ENCODE results near the gene DMAC1.

DMAC1 gene, protein sequence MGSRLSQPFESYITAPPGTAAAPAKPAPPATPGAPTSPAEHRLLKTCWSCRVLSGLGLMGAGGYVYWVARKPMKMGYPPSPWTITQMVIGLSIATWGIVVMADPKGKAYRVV

DNA sequence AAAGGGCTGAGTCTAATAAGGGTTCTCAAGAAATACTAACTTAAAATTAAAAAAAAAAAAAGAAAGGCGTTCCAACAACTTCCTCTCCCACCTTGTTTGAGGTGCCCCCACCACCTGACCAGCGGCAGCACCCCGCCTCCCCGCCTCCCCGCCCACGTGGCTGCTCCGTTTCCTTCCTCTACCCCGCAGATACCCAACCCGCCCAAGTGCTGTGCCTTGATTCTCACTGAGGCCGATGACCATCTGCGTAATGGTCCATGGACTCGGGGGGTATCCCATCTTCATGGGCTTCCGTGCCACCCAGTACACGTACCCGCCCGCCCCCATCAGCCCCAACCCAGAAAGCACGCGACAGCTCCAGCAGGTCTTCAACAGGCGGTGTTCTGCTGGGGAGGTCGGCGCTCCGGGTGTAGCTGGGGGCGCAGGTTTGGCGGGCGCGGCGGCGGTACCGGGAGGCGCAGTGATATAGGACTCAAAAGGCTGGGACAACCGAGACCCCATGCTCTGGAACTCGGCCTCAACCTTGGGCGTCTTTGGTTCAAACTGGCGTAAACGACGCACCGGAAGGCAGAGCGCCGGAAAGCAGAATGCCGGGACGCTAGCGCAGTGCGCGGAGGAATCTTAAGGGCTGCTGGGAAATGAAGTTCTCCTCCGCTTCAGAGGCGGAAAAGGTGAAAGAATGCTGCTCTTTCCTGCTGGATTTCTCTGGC is at the start of gene DMAC1:
TSS of gene DMAC1 (minus strand) at position 545 of the 710 bp plus-strand sequence. CDS start at position 501, 44 bp downstream.
- no peak for TF ChIP-seq ZNF274 (IDR thresholded peaks at IDR 0.05; ENCODE audit: low read depth, low read length)
- peak within 1 kb of the TSS; percentile 66 for H3K4me3 ChIP-seq (ENCODE audit: low read length)

GRCh38 chr9:7849362-7849761 is 49.8 kb upstream of the DMAC1 start:
- no peak overlapping the region for H3K4me3 ChIP-seq (ENCODE audit: low read length)
- no peak for TF ChIP-seq ZNF274 (IDR thresholded peaks at IDR 0.05; ENCODE audit: low read depth, low read length)

- H3K4me3 ChIP-seq (ENCODE audit: low read length) = no peak overlapping the region
- TF ChIP-seq ZNF274 (IDR thresholded peaks at IDR 0.05; ENCODE audit: low read depth, low read length) = no peak
Measured at GRCh38 chr9:7848498-7848897, 48.9 kb upstream of the DMAC1 start.

DNA sequence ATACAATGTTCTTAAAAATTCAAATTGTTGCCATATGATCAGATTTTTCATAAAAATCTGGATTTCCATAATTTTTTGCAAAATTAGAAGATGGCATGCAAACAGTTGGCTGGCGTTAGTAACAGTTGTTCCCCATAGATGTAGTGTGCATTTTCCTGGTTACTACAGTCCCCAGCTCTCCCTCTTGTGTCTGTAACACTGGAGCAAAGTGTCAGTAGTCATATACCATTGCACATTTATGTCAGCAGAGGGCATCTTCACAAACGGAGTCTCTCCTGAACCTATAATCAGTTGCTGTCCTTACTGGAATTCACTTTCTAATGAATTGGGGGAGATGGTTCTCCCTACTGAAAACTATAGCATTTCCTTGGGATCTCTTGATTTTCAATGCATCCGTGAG is 44.7 kb upstream of the DMAC1 start:
- H3K4me3 ChIP-seq (ENCODE audit: low read length) = no peak overlapping the region

DNA sequence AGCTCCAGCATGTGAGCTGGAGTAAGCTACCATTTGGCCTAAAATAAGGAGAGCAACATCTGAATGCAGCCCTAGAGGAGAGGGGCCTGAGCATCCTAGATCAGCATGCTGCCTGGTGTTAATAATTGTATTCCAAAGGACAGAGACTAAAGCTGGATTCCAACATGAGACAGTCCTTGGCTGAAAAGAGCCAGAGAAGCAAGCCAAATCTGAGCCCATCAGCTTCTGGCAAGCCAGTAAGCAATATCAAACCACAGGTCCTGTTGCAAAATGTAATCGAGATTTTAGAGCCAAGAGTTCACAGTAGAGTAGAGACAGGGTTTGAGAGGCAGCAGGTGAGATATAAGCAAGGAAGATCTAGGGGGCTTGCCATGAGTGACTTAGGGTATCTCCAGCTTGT is 42.3 kb upstream of the DMAC1 start:
- H3K4me3 ChIP-seq (ENCODE audit: low read length) = no peak overlapping the region
- no peak for TF ChIP-seq ZNF274 (IDR thresholded peaks at IDR 0.05; ENCODE audit: low read depth, low read length)

More for the DNA sequence above, 44.7 kb upstream of the DMAC1 start:
- no peak for TF ChIP-seq ZNF274 (IDR thresholded peaks at IDR 0.05; ENCODE audit: low read depth, low read length)

- TF ChIP-seq ZNF274 (IDR thresholded peaks at IDR 0.05; ENCODE audit: low read depth, low read length) = no peak
- no peak overlapping the region for H3K4me3 ChIP-seq (ENCODE audit: low read length)
Measured at GRCh38 chr9:7834531-7834930, 35.0 kb upstream of the DMAC1 start.

GRCh38 chr9:7828334-7828733 is 28.8 kb upstream of the DMAC1 start:
- TF ChIP-seq ZNF274 (IDR thresholded peaks at IDR 0.05; ENCODE audit: low read depth, low read length) = no peak
- H3K4me3 ChIP-seq (ENCODE audit: low read length) = no peak overlapping the region

- no peak for TF ChIP-seq ZNF274 (IDR thresholded peaks at IDR 0.05; ENCODE audit: low read depth, low read length)
- no peak overlapping the region for H3K4me3 ChIP-seq (ENCODE audit: low read length)
Measured at GRCh38 chr9:7827792-7828191, 28.2 kb upstream of the DMAC1 start.

DNA sequence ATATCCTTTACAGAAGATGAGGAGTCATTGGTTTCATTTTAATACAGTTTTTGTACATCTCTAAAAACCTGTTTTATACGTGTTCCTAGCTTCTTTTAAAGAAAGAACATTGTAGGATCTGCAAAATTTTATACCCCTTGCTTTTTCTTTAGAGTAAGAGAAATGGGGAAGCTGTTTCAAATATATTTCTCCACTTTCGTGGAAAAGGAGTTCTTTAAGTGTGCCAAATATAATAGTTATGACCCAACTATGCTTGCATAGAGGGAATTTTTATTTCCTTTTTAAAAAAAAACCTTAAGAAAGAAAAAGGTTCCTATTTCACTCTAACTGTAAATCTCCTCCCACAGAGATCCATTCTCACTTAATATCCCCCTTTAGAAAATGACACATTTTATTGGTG is 27.5 kb upstream of the DMAC1 start:
- no peak for TF ChIP-seq ZNF274 (IDR thresholded peaks at IDR 0.05; ENCODE audit: low read depth, low read length)

DNA sequence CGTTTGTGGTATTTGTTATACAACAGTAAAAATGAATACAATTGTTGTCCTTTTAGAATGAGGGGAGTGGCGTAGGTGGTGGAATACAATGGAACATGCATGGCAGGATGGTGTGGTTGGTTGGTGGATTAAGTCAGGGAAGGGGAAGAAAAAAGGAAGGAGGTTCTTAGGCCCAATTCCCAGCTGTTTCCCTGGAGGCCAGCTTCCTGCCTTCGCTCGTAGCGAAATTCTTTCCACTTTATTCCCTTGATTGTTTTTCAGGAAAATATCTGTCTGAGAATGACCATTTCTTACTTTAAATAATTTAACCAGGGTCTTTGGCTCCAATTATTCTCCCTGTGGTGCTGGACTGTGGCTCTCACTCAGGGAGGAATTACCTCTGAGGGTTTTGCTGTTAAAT is 24.1 kb upstream of the DMAC1 start:
- H3K4me3 ChIP-seq (ENCODE audit: low read length) = no peak overlapping the region
- TF ChIP-seq ZNF274 (IDR thresholded peaks at IDR 0.05; ENCODE audit: low read depth, low read length) = no peak

More for the DNA sequence above, 27.5 kb upstream of the DMAC1 start:
- H3K4me3 ChIP-seq (ENCODE audit: low read length) = no peak overlapping the region

DNA sequence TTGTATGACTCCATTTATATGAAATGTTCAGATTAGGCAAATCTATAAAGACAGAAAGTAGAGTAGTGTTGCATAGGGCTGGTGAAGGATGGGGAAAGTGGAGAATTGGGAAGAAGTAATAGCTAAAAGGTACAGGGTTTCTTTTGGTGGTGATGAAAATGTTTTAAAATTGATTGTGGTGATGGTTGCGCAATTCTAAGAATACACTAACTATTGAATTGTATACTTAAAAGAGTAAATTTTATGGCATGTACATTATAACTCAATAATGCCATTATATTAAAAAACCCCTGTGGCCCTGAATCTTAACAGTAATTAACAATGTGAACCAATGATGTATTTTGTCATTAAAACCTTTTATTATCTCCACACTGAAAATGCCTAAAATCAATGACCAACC is 20.4 kb upstream of the DMAC1 start:
- H3K4me3 ChIP-seq (ENCODE audit: low read length) = no peak overlapping the region
- TF ChIP-seq ZNF274 (IDR thresholded peaks at IDR 0.05; ENCODE audit: low read depth, low read length) = no peak

DNA sequence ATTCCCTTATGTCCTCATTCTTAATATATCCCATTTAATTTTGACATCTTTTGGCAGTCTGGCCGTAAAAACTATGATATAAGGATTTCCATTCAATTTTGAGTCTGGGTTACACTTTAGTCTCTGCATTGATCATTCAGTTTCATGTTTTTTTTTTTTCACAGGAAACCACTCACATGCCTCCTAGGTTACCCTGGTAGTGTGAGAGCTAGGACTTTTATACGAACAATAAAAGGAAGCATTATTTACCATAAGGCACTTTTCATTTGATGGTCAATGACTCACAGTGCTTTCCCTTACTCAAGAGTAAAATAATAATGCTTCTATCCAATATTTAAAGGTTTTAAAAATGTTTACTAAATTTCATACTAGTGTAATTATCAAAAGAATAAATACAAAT is 16.4 kb upstream of the DMAC1 start:
- no peak for TF ChIP-seq ZNF274 (IDR thresholded peaks at IDR 0.05; ENCODE audit: low read depth, low read length)
- H3K4me3 ChIP-seq (ENCODE audit: low read length) = no peak overlapping the region

DNA sequence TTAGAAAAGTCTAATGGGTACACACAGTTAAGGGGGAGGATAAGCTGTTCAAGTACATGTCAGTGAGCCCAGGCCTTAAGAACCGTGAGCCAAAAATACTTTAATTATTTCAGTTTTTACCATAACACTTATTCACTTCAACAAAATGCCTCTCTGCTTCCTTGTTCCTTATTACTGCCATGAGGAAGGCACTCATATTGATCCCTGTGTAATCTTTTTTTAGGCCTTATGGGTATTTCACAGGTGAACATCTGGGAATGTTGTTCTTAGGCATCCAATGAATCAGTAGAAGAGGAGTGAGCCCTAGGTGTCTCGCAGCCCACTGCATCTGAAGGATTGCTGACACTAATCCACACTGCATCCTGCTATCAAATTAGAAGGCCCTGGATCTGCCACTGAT is 13.5 kb upstream of the DMAC1 start:
- TF ChIP-seq ZNF274 (IDR thresholded peaks at IDR 0.05; ENCODE audit: low read depth, low read length) = no peak
- no peak overlapping the region for H3K4me3 ChIP-seq (ENCODE audit: low read length)

GRCh38 chr9:7811677-7812076 is 12.1 kb upstream of the DMAC1 start:
- H3K4me3 ChIP-seq (ENCODE audit: low read length) = no peak overlapping the region
- no peak for TF ChIP-seq ZNF274 (IDR thresholded peaks at IDR 0.05; ENCODE audit: low read depth, low read length)

DNA sequence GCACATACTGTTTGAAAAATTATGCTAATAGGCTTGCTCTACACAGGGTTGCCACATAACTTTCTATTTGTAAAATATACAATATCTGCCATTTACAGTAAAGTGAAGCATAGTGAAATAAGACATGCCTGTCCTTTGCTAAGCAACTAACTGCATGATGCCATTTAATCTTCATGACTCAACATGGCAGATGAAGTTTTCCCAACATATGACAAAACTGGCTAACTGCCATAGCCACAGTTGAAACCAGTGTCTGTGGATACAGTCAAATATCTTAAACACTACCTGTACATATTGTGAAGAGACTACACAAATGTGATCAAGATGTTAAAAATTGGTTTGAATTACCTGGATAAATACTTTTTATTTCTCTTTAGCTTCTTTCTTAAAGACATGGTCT is 3.1 kb upstream of the DMAC1 start:
- H3K4me3 ChIP-seq (ENCODE audit: low read length) = no peak overlapping the region
- TF ChIP-seq ZNF274 (IDR thresholded peaks at IDR 0.05; ENCODE audit: low read depth, low read length) = no peak

DNA sequence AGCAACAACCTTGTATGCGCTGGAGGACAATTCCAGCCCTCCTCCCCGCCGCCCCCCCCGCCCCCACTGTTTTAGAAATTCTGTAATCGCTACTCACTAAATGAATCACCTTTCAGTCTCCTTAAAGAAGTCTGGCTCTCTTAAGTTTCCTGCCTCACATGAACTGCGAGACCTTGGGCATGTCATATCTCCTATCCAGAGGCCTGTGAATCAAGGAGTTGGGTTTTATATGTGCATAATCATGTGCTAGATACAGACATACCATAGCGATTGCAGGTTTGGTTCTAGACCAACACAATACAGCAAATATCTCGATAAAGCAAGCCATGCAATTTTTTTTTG is 337 bp upstream of the DMAC1 start:
- no peak for TF ChIP-seq ZNF274 (IDR thresholded peaks at IDR 0.05; ENCODE audit: low read depth, low read length)
- H3K4me3 ChIP-seq (ENCODE audit: low read length) = no peak overlapping the region; the same call in 1 of the 2 replicates

Measured in GM08714 (cell line).